Measurements from ENCODE around the gene LTBP2. TPM values are rescaled to one million over a fixed set of nuclear protein-coding genes. Genes with fewer than 3 reads are reported as not detected.

The LTBP2 gene
- polyA plus RNA-seq, 1 donor from 2014 or later, result 0.33 TPM

DNA sequence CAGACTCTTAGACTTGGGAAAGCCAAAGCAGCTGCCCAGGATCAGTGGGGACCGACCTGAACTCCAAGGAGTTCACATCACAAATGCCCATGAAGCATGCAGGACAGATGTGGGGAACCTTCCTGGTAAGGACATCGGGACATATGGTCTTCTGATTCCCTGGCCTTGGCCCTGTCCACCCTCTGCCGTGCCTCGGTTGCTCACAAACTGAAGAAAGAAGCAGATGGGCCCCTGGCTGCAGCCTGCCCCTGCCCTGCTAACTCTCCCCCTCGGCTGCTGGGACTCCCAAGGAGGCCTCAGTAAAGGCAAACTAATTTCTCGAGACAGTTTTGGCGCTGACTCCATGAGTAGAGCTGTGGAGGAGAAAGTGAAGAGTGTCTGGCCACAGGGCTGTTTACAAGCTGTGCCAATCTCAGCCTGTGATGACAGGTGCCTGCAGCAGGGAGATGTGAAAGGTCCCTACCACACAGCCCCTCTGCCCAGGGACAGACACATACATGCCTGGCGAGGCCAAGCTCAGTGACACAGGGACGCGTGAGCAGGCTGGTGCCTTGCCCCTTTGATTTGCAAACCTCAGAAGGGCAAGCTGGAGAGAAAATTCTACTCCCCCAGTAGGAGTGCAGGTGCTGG lies 69.9 kb downstream of the LTBP2 start:
- H3K9me2 ChIP-seq (ENCODE audit: insufficient read depth, low read length), result no peaks in the 10 kb centered on the region
- H3F3A ChIP-seq (ENCODE audit: insufficient read depth, low read length, poor library complexity, severe bottlenecking), result no peaks in the 10 kb centered on the region
- TF ChIP-seq POLR2AphosphoS5 (IDR thresholded peaks at IDR 0.05) (no peak), TAF1 (IDR thresholded peaks at IDR 0.05; ENCODE audit: low read depth) (no peak), EP300 (conservative IDR thresholded peaks at IDR 0.05; ENCODE audit: poor library complexity, severe bottlenecking) (no peak), MXI1 (conservative IDR thresholded peaks at IDR 0.05; ENCODE audit: poor library complexity, severe bottlenecking) (no peak), CTCF (IDR thresholded peaks at IDR 0.05; ENCODE audit: poor library complexity, severe bottlenecking) (no peak), SMC3 (conservative IDR thresholded peaks at IDR 0.05; ENCODE audit: poor library complexity) (no peak), REST (IDR thresholded peaks at IDR 0.05; ENCODE audit: borderline replicate concordance) (no peak), EZH2 (IDR thresholded peaks at IDR 0.05; ENCODE audit: borderline replicate concordance, insufficient read depth, low read length, poor library complexity, severe bottlenecking) (no peak), RAD21 (conservative IDR thresholded peaks at IDR 0.05) (no peak)
- H3K4me2 ChIP-seq (ENCODE audit: low read length), result no peak overlapping the region
- H3K4me3 ChIP-seq (ENCODE audit: low read length), result no peak overlapping the region
- no peaks in the 10 kb centered on the region for H3K9me3 ChIP-seq (ENCODE audit: low read length)
- no peaks in the 10 kb centered on the region for H4K20me1 ChIP-seq (ENCODE audit: insufficient read depth)
- no peak overlapping the region for H3K27ac ChIP-seq (ENCODE audit: low read length)
- no peaks in the 10 kb centered on the region for H3K79me2 ChIP-seq (replicated peaks; ENCODE audit: insufficient read depth, low read length)
- H3K27me3 ChIP-seq (ENCODE audit: insufficient read depth, low read depth, low read length), result no peaks in the 10 kb centered on the region
- no peaks in the 10 kb centered on the region for H3K36me3 ChIP-seq (ENCODE audit: insufficient read depth, low read length)
- no peak overlapping the region for H2AFZ ChIP-seq (ENCODE audit: low read depth, low read length)
- no peak overlapping the region for H3K9ac ChIP-seq (ENCODE audit: low read length)

DNA sequence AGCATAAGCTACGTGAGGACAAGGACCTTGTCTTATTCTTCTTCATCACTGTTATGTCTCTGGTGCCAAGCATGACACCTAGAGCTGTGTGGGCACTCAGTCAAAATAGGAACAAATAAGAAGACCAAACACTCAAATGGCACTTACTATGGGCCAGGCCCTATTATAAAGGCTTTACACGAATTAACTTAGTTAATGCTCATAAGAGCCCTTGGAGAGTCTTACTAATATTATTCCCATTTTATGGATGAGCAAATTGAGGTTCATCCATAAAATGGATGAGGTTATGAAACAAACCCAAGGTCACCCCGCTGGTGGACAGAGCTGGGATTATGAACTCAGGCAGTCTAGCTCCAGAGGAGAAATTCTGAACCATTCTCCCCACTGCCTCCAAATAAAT lies 70.8 kb downstream of the LTBP2 start:
- Histone ChIP-seq H3K36me3 (ENCODE audit: insufficient read depth, low read length) (no peaks in the 10 kb centered on the region), H3K4me3 (ENCODE audit: low read length) (no peak overlapping the region), H3K9me3 (ENCODE audit: low read length) (no peaks in the 10 kb centered on the region), H3K27me3 (ENCODE audit: insufficient read depth, low read depth, low read length) (no peaks in the 10 kb centered on the region), H4K20me1 (ENCODE audit: insufficient read depth) (no peaks in the 10 kb centered on the region), H2AFZ (ENCODE audit: low read depth, low read length) (no peak overlapping the region), H3K9me2 (ENCODE audit: insufficient read depth, low read length) (no peaks in the 10 kb centered on the region), H3K79me2 (replicated peaks; ENCODE audit: insufficient read depth, low read length) (no peaks in the 10 kb centered on the region), H3K9ac (ENCODE audit: low read length) (no peak overlapping the region), H3K27ac (ENCODE audit: low read length) (no peak overlapping the region), H3K4me2 (ENCODE audit: low read length) (no peak overlapping the region), H3F3A (ENCODE audit: insufficient read depth, low read length, poor library complexity, severe bottlenecking) (no peaks in the 10 kb centered on the region)
- TF ChIP-seq MXI1 (conservative IDR thresholded peaks at IDR 0.05; ENCODE audit: poor library complexity, severe bottlenecking), result no peak
- no peak for TF ChIP-seq RAD21 (conservative IDR thresholded peaks at IDR 0.05)
- no peak for TF ChIP-seq TAF1 (IDR thresholded peaks at IDR 0.05; ENCODE audit: low read depth)
- no peak for TF ChIP-seq POLR2AphosphoS5 (IDR thresholded peaks at IDR 0.05)
- TF ChIP-seq CTCF (IDR thresholded peaks at IDR 0.05; ENCODE audit: poor library complexity, severe bottlenecking), result no peak
- TF ChIP-seq EP300 (conservative IDR thresholded peaks at IDR 0.05; ENCODE audit: poor library complexity, severe bottlenecking), result no peak
- no peak for TF ChIP-seq EZH2 (IDR thresholded peaks at IDR 0.05; ENCODE audit: borderline replicate concordance, insufficient read depth, low read length, poor library complexity, severe bottlenecking)
- no peak for TF ChIP-seq SMC3 (conservative IDR thresholded peaks at IDR 0.05; ENCODE audit: poor library complexity)
- no peak for TF ChIP-seq REST (IDR thresholded peaks at IDR 0.05; ENCODE audit: borderline replicate concordance)

Data from neural cell (in vitro differentiated cells).